Endothelial cell of umbilical vein (primary cell): ENCODE measurements around the gene AOC1. TPM values are rescaled to one million over a fixed set of nuclear protein-coding genes. Genes with fewer than 3 reads are reported as not detected.

Experiments used
- BruUV-seq: library from RNA; stranded (reverse); fragments of 400-500 nt; replicated peaks from 2 replicates; lab custom pipeline; 2021; lab: Mats Ljungman, UMichigan
- CTCF ChIA-PET: fragments of 300-600, 350-600 bp; sonication (Branson Sonifier 250); formaldehyde crosslinking; loops from one replicate; lab custom pipeline; 2021; ENCODE audit warnings: antibody characterized with exemption, inconsistent platforms; lab: Charles Lee
- POLR2A ChIA-PET: fragments of 300-600, 350-600 bp; sonication (Branson Sonifier 250); formaldehyde crosslinking; loops from one replicate; lab custom pipeline; 2021; ENCODE audit warnings: antibody characterized with exemption, inconsistent platforms; lab: Charles Lee
- DNase-seq: peaks from one replicate; pipeline ENCODE4 v3.0.0-alpha.2; 2011; ENCODE audit warnings: low read depth, low spot score
- FAIRE-seq: peaks from 2 replicates; lab custom pipeline; 2011; peaks lifted over from hg19 to GRCh38; lab: Jason Lieb, UNC
- H2AFZ ChIP-seq: 2 replicates; pipeline ENCODE4 v1.6.0; 2012; ENCODE audit warnings: low read depth, low read length, control low read depth, inconsistent platforms
- H3K27ac ChIP-seq: 2 replicates; pipeline ENCODE4 v1.5.1; 2011; ENCODE audit warnings: low read depth, mild to moderate bottlenecking, control low read depth, low read length, moderate library complexity; ENCODE audit not compliant: insufficient read depth
- H3K27me3 ChIP-seq, 2 experiments: 2 replicates each; pipeline versions ENCODE4 v1.6.0 to v1.6.1; 2011; ENCODE audit warnings: low read length in 2 of 2, mixed read lengths in 1 of 2; ENCODE audit not compliant: control insufficient read depth in 2 of 2, insufficient read depth in 2 of 2
- H3K36me3 ChIP-seq, 2 experiments: 2 replicates in 1 of 2; 3 replicates in 1 of 2; pipeline ENCODE4 v1.5.1; 2011; ENCODE audit warnings: low read length in 2 of 2, mild to moderate bottlenecking in 1 of 2, moderate library complexity in 1 of 2; ENCODE audit not compliant: control insufficient read depth in 2 of 2, insufficient read depth in 2 of 2; ENCODE audit errors: extremely low read depth in 1 of 2
- H3K4me1 ChIP-seq: 3 replicates; pipeline ENCODE4 v1.5.1; 2011; ENCODE audit warnings: mild to moderate bottlenecking, low read length; ENCODE audit not compliant: control insufficient read depth, insufficient read depth; ENCODE audit errors: extremely low read depth
- H3K4me2 ChIP-seq: 2 replicates; pipeline ENCODE4 v1.6.1; 2011; ENCODE audit warnings: low read length, control low read depth, mixed read lengths; ENCODE audit not compliant: insufficient read depth
- H3K4me3 ChIP-seq, 3 experiments: fragments of 200-600 bp in 1 of 3; sonication (generic), shearing (Covaris generic) in 1 of 3; replicated peaks in 1 of 3; 2 replicates each; pipeline ENCODE4 v1.5.1; 2011 to 2016; ENCODE audit warnings: control low read depth in 3 of 3, low read length in 3 of 3, mild to moderate bottlenecking in 2 of 3, inconsistent platforms in 1 of 3, low read depth in 1 of 3, moderate library complexity in 1 of 3; ENCODE audit not compliant: insufficient read depth in 1 of 3
- H3K79me2 ChIP-seq: 2 replicates; pipeline ENCODE4 v1.6.0; 2012; ENCODE audit warnings: low read length, inconsistent platforms; ENCODE audit not compliant: control insufficient read depth, insufficient read depth
- H3K9ac ChIP-seq: replicated peaks from 2 replicates; pipeline ENCODE3; 2011; ENCODE audit warnings: low read length, control low read depth; ENCODE audit not compliant: insufficient read depth; ENCODE audit errors: extremely low read depth
- H3K9me1 ChIP-seq: replicated peaks from 3 replicates; pipeline ENCODE4 v1.6.0; 2011; ENCODE audit warnings: mild to moderate bottlenecking, low read length; ENCODE audit not compliant: control insufficient read depth, insufficient read depth; ENCODE audit errors: extremely low read depth
- H3K9me3 ChIP-seq: replicated peaks from 2 replicates; pipeline ENCODE4 v1.5.1; 2012; ENCODE audit warnings: low read length, inconsistent platforms; ENCODE audit not compliant: control insufficient read depth, insufficient read depth
- H4K20me1 ChIP-seq: replicated peaks from 2 replicates; pipeline ENCODE3; 2011; ENCODE audit warnings: mild to moderate bottlenecking, low read length; ENCODE audit not compliant: control insufficient read depth, insufficient read depth; ENCODE audit errors: extremely low read depth
- CTCF ChIP-seq, 2 donors: IDR thresholded peaks; 1 replicate in 1 of 2; 2 replicates in 1 of 2; pipeline ENCODE4 v1.5.1; 2011; ENCODE audit warnings: low read length in 2 of 2, mild to moderate bottlenecking in 2 of 2, moderate library complexity in 2 of 2, control low read depth in 1 of 2, inconsistent platforms in 1 of 2, low read depth in 1 of 2; ENCODE audit not compliant: insufficient read depth in 1 of 2; ENCODE audit errors: extremely low read depth in 1 of 2
- EZH2 ChIP-seq: IDR thresholded peaks from 2 replicates; pipeline ENCODE4 v1.6.1; 2012; ENCODE audit warnings: borderline replicate concordance, low read depth, mild to moderate bottlenecking, moderate library complexity, low read length, inconsistent platforms; ENCODE audit not compliant: severe bottlenecking
- FOS ChIP-seq: IDR thresholded peaks from 2 replicates; pipeline ENCODE4 v1.6.1; 2011; ENCODE audit warnings: mild to moderate bottlenecking, low read length, moderate library complexity, borderline replicate concordance; ENCODE audit not compliant: insufficient read depth
- GATA2 ChIP-seq: IDR thresholded peaks from 2 replicates; pipeline ENCODE4 v1.7.0; 2011; ENCODE audit warnings: low read depth, mild to moderate bottlenecking, moderate library complexity, mixed read lengths, low read length; ENCODE audit not compliant: insufficient read length, insufficient read depth
- JUN ChIP-seq: IDR thresholded peaks from 2 replicates; pipeline ENCODE4 v1.6.1; 2011; ENCODE audit warnings: borderline replicate concordance, low read depth; ENCODE audit not compliant: insufficient read length, insufficient read depth
- MAX ChIP-seq: IDR thresholded peaks from 2 replicates; pipeline ENCODE4 v1.6.1; 2011; ENCODE audit not compliant: insufficient read depth, insufficient read length
- MYC ChIP-seq: IDR thresholded peaks from one replicate; pipeline ENCODE4 v1.6.1; 2011; ENCODE audit warnings: mild to moderate bottlenecking, low read depth, low read length
- POLR2A ChIP-seq: IDR thresholded peaks from 2 replicates; pipeline ENCODE4 v1.6.1; 2012; ENCODE audit warnings: low read depth, mild to moderate bottlenecking, control low read depth, low read length
- POLR2AphosphoS5 ChIP-seq: IDR thresholded peaks from 2 replicates; pipeline ENCODE4 v1.6.1; 2012; ENCODE audit warnings: low read depth, mild to moderate bottlenecking, control low read depth, low read length, moderate library complexity; ENCODE audit not compliant: insufficient read depth
- dilution Hi-C: fragments of 300-500 bp; cut with MboI; formaldehyde crosslinking; loops from one replicate; pipeline ENCODE4 v1.15.0; 2019; ENCODE audit warnings: low sequenced_read_pairs; ENCODE audit not compliant: extremely low pct_ligation_motif_present
- intact Hi-C: fragments of 100-400 bp; cut with micrococcal nuclease; formaldehyde crosslinking; loops from one replicate; pipeline ENCODE4 v1.10.0; 2022
- polyA plus RNA-seq, 4 experiments: library from polyadenylated mRNA; depleted of rRNA in 3 of 4; stranded (reverse) in 3 of 4; unstranded in 1 of 4; fragments of >200 nt; gene quantifications; 2 replicates each; pipeline versions ENCODE4 v1.2.1 to v1.2.3, GENCODE V29; 2011 to 2012; ENCODE audit warnings: missing spikeins in 1 of 4
- total RNA-seq: library from RNA; stranded (reverse); gene quantifications from 2 replicates; pipeline ENCODE4 v1.2.3, GENCODE V29; 2021

The AOC1 gene
- total and polyA plus RNA-seq, 2 donors (not counting 3 experiments of a cell fraction or from before 2014, with no cell fraction given): not detected

- Histone ChIP-seq H3K9ac (no peak overlapping the region), H4K20me1 (no peaks in the 10 kb centered on the region), H3K4me2 (no peak overlapping the region), H3K79me2 (no peaks in the 10 kb centered on the region), H3K4me3 (no peak overlapping the region), H3K4me1 (no peaks in the 10 kb centered on the region), H3K9me3 (no peaks in the 10 kb centered on the region), H3K36me3 (no peaks in the 10 kb centered on the region), H3K27me3 (peaks cover 41 to 46% of the 10 kb centered on the region in 2 experiments), H2AFZ (no peak overlapping the region), H3K27ac (no peak overlapping the region), H3K9me1 (no peaks in the 10 kb centered on the region)
- BruUV-seq: no TSS peak
- dilution Hi-C loops (no loop called here), intact Hi-C loops (no loop called here)
- ChIA-PET CTCF (no interaction called here), POLR2A (no interaction called here)
- FAIRE-seq (no peak), DNase-seq (no peak)
- TF ChIP-seq EZH2: no peak
- TF ChIP-seq JUN: no peak
- TF ChIP-seq MYC: no peak
- no peak for TF ChIP-seq CTCF (IDR thresholded peaks at IDR 0.05; ENCODE audit: extremely low read depth in 1 of 2, insufficient read depth in 1 of 2, low read depth in 1 of 2, low read length in 2 of 2)
Measured at GRCh38 chr7:150803161-150803860, 49.0 kb upstream of the AOC1 start.

- no peak overlapping the region for H3K4me2 ChIP-seq
- H3K4me1 ChIP-seq: no peaks in the 10 kb centered on the region
- CTCF ChIA-PET: no interaction called here
- no peaks in the 10 kb centered on the region for H3K9me1 ChIP-seq
- TF ChIP-seq EZH2 (no peak), FOS (no peak), CTCF (IDR thresholded peaks at IDR 0.05; ENCODE audit: extremely low read depth in 1 of 2, insufficient read depth in 1 of 2, low read depth in 1 of 2, low read length in 2 of 2) (no peak), POLR2A (no peak), MYC (no peak), JUN (no peak), GATA2 (no peak), MAX (no peak), POLR2AphosphoS5 (no peak)
- H2AFZ ChIP-seq: no peak overlapping the region
- no peak overlapping the region for H3K4me3 ChIP-seq
- POLR2A ChIA-PET: no interaction called here
- no peaks in the 10 kb centered on the region for H3K79me2 ChIP-seq
- DNase-seq (no peak), FAIRE-seq (no peak)
- no peaks in the 10 kb centered on the region for H3K9me3 ChIP-seq
- peaks cover 32 to 35% of the 10 kb centered on the region in 2 experiments for H3K27me3 ChIP-seq
- H3K27ac ChIP-seq: no peak overlapping the region
- dilution Hi-C loops (no loop called here), intact Hi-C loops (no loop called here)
- no peaks in the 10 kb centered on the region for H3K36me3 ChIP-seq
- H3K9ac ChIP-seq: no peak overlapping the region
- no peaks in the 10 kb centered on the region for H4K20me1 ChIP-seq
- no TSS peak for BruUV-seq
Measured at GRCh38 chr7:150804802-150805201, 47.5 kb upstream of the AOC1 start.
